HepG2 (cell line): ENCODE measurements around the gene ARMH3. TPM values are rescaled to one million over a fixed set of nuclear protein-coding genes. Genes with fewer than 3 reads are reported as not detected.

Experiments
- ATAC-seq: fragments of 200-7000 bp; cut with Tn5 transposase; 3 replicates; pipeline ENCODE4 v1.9.1; 2020; ENCODE audit warnings: mild to moderate bottlenecking, moderate library complexity
- BruUV-seq: library from RNA; stranded (reverse); fragments of 400-500 nt; replicated peaks from 2 replicates; lab custom pipeline; 2021; lab: Mats Ljungman, UMichigan
- CTCF ChIA-PET: fragments of 300-600 bp; formaldehyde crosslinking; extraction: SDS; loops from one replicate; lab custom pipeline; 2021; ENCODE audit warnings: low total read pairs, inconsistent platforms, low intra/inter-chr PET ratio; lab: Yijun Ruan, JAX
- POLR2A ChIA-PET: fragments of 350-600 bp; sonication (Branson Sonifier 250); formaldehyde crosslinking; loops from one replicate; lab custom pipeline; 2020; ENCODE audit warnings: antibody characterized with exemption, inconsistent platforms; lab: Yijun Ruan, JAX
- DNase-seq: peaks from one replicate; pipeline ENCODE4 v3.0.0-alpha.2; 2015; ENCODE audit warnings: low spot score
- FAIRE-seq: peaks from 3 replicates; lab custom pipeline; 2011; peaks lifted over from hg19 to GRCh38; lab: Jason Lieb, UNC
- H2AFZ ChIP-seq: one replicate; pipeline ENCODE4 v1.6.1; 2011; ENCODE audit warnings: low read length, inconsistent platforms
- H3K27ac ChIP-seq: fragments of 300-600 bp; 3 replicates; pipeline ENCODE4 v1.8.0; 2011; ENCODE audit warnings: mixed run types, mild to moderate bottlenecking, mixed read lengths, low read length, inconsistent platforms; ENCODE audit not compliant: insufficient read depth; ENCODE audit errors: extremely low read length
- H3K27me3 ChIP-seq, 2 experiments: fragments of 200-600 bp in 1 of 2; 2 replicates in 1 of 2; 3 replicates in 1 of 2; pipeline versions ENCODE4 v1.6.0 to v1.8.0; 2011; ENCODE audit warnings: low read length in 2 of 2, mild to moderate bottlenecking in 2 of 2, moderate library complexity in 2 of 2, inconsistent platforms in 1 of 2; ENCODE audit not compliant: insufficient read depth in 2 of 2, control insufficient read depth in 1 of 2
- H3K36me3 ChIP-seq, 2 experiments: fragments of 200-600 bp in 1 of 2; replicated peaks in 1 of 2; 2 replicates in 1 of 2; 3 replicates in 1 of 2; pipeline versions ENCODE4 v1.5.1 to v1.8.0; 2011; ENCODE audit warnings: low read length in 2 of 2, inconsistent platforms in 1 of 2; ENCODE audit not compliant: insufficient read depth in 2 of 2, control insufficient read depth in 1 of 2
- H3K4me1 ChIP-seq: 2 replicates; pipeline ENCODE4 v1.5.1; 2012; ENCODE audit warnings: low read length, inconsistent platforms; ENCODE audit not compliant: insufficient read depth
- H3K4me2 ChIP-seq: 2 replicates; pipeline ENCODE4 v1.6.0; 2011; ENCODE audit warnings: low read depth, low read length, inconsistent platforms
- H3K4me3 ChIP-seq, 3 experiments: fragments of 200-600 bp in 1 of 3; sonication (generic), shearing (Covaris generic) in 1 of 3; replicated peaks in 1 of 3; 2 replicates each; pipeline ENCODE4 v1.5.1; 2011 to 2016; ENCODE audit warnings: low read length in 3 of 3, inconsistent platforms in 2 of 3, low read depth in 2 of 3, mild to moderate bottlenecking in 2 of 3, control low read depth in 1 of 3, mixed read lengths in 1 of 3; ENCODE audit not compliant: insufficient read depth in 1 of 3
- H3K79me2 ChIP-seq: one replicate; pipeline ENCODE4 v1.6.1; 2011; ENCODE audit warnings: low read length, inconsistent platforms; ENCODE audit not compliant: insufficient read depth
- H3K9ac ChIP-seq: 2 replicates; pipeline ENCODE4 v1.6.0; 2011; ENCODE audit warnings: mild to moderate bottlenecking, low read depth, low read length, inconsistent platforms; ENCODE audit not compliant: insufficient read depth
- H3K9me3 ChIP-seq: 2 replicates; pipeline ENCODE4 v1.5.1; 2012; ENCODE audit warnings: mild to moderate bottlenecking, low read length
- H4K20me1 ChIP-seq: 2 replicates; pipeline ENCODE4 v1.6.0; 2011; ENCODE audit warnings: inconsistent platforms, mild to moderate bottlenecking, low read length, moderate library complexity; ENCODE audit not compliant: insufficient read depth
- ERF ChIP-seq: IDR thresholded peaks from 2 replicates; pipeline ENCODE4 v1.6.1; 2018; ENCODE audit warnings: missing biosample characterization, missing genetic modification reagents
- FOXP1 ChIP-seq, 2 experiments: fragments of 450-650 bp in 1 of 2; IDR thresholded peaks; 2 replicates each; pipeline ENCODE4 v1.6.1; 2017 to 2018; ENCODE audit warnings: antibody characterized with exemption in 1 of 2
- GABPA ChIP-seq, 2 experiments: IDR thresholded peaks; 2 replicates each; pipeline ENCODE4 v1.6.1; 2011 to 2016; ENCODE audit warnings: low read depth in 2 of 2, low read length in 1 of 2, missing biosample characterization in 1 of 2, missing genetic modification characterization in 1 of 2
- GATAD2A ChIP-seq: IDR thresholded peaks from 2 replicates; pipeline ENCODE4 v1.6.1; 2016
- GTF3A ChIP-seq: sonication (generic); formaldehyde crosslinking; conservative IDR thresholded peaks from 2 replicates; pipeline ENCODE4 v1.4.0; 2020; ENCODE audit warnings: mild to moderate bottlenecking, missing genetic modification reagents
- NCOA5 ChIP-seq: sonication (generic); formaldehyde crosslinking; IDR thresholded peaks from 2 replicates; pipeline ENCODE4 v1.4.0; 2020; ENCODE audit warnings: missing genetic modification reagents
- SCMH1 ChIP-seq: sonication (generic); formaldehyde crosslinking; IDR thresholded peaks from 2 replicates; pipeline ENCODE4 v1.9.0; 2021; ENCODE audit warnings: missing genetic modification reagents, mild to moderate bottlenecking, borderline replicate concordance
- ZMAT3 ChIP-seq: sonication (generic); formaldehyde crosslinking; conservative IDR thresholded peaks from 2 replicates; pipeline ENCODE4 v1.7.0; 2021; ENCODE audit warnings: missing genetic modification reagents
- ZNF670 ChIP-seq: sonication (generic); formaldehyde crosslinking; IDR thresholded peaks from 2 replicates; pipeline ENCODE4 v1.8.0; 2022; ENCODE audit warnings: mild to moderate bottlenecking, missing genetic modification reagents, borderline replicate concordance
- WGBS: methylation state at CpG from one replicate; pipeline ENCODE4 v1.1.6; 2017; ENCODE audit warnings: low lambda C conversion rate; 5-methylcytosine and 5-hydroxymethylcytosine counted together
- in situ Hi-C: cut with HindIII; loops from 2 replicates; pipeline ENCODE4 v1.10.0; 2017; ENCODE audit warnings: low pct_unique_long_range_greater_than_20kb; ENCODE audit not compliant: extremely low pct_ligation_motif_present
- intact Hi-C: fragments of 100-400 bp; cut with micrococcal nuclease; formaldehyde crosslinking; loops from one replicate; pipeline ENCODE4 v1.10.0; 2022; ENCODE audit not compliant: unreplicated experiment
- polyA plus RNA-seq, 8 experiments: library from polyadenylated mRNA; depleted of rRNA in 3 of 8; stranded (reverse) in 7 of 8; unstranded in 1 of 8; fragments of >200 nt; fragmentation: Illumina TruSeq in 4 of 8; extraction: Trizol in 4 of 8; gene quantifications; 2 replicates each; pipeline versions ENCODE4 v1.2.1 to v1.2.3, GENCODE V29; 2011 to 2016; ENCODE audit warnings: low read depth in 4 of 8, missing spikeins in 1 of 8, mixed read lengths in 1 of 8; ENCODE audit not compliant: insufficient read depth in 1 of 8
- total RNA-seq, 5 experiments: library from RNA; depleted of rRNA; stranded (reverse); fragments of >200 nt; fragmentation: Illumina TruSeq; extraction: Trizol; gene quantifications; 2 replicates each; pipeline ENCODE4 v1.2.3, GENCODE V29; 2016; ENCODE audit warnings: low read depth in 1 of 5
- TF ChIP-seq, protein P1 (sequence below): sonication (generic); formaldehyde crosslinking; IDR thresholded peaks from 2 replicates; pipeline ENCODE4 v1.8.0; 2022; ENCODE audit warnings: missing genetic modification reagents, mild to moderate bottlenecking, borderline replicate concordance
- TF ChIP-seq, protein P2 (sequence below): sonication (generic); formaldehyde crosslinking; IDR thresholded peaks from 2 replicates; pipeline ENCODE4 v1.9.0; 2021; ENCODE audit warnings: missing genetic modification reagents, borderline replicate concordance

Gene ARMH3
- total and polyA plus RNA-seq, 2 of the 13 experiments (the other 11 are each of a cell fraction or from before 2014, with no cell fraction given) = 8.4 to 16.9 TPM

DNA sequence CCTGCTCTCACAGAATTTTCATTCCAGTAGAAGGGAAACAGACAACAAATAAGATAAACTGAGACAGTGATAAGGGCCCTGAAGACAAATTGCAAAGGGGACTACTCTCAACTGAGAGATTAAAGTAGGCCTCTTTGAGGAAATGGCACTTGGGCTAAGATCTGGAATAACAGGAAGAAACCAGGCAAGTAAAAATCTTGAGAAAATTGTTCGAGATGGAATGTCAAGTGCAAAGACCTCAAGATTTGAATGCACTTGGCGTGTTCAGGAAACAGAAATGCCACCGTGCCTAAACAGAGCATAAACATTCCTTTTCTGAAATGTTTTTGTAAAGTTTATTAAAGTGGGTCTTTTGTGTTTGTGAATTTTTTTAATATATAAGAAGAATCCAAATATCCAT lies 10.7 kb downstream of the ARMH3 start:
- TF ChIP-seq GABPA (IDR thresholded peaks at IDR 0.05; ENCODE audit: low read depth, low read length) = no peak
- TF ChIP-seq GABPA (CRISPR knock-in tag; IDR thresholded peaks at IDR 0.05; ENCODE audit: low read depth) = no peak
- no peak for TF ChIP-seq NCOA5 (CRISPR knock-in tag)
- no peak for TF ChIP-seq GTF3A
- TF ChIP-seq GATAD2A = no peak
- no peak for TF ChIP-seq ZMAT3 (CRISPR knock-in tag)
- no peak for TF ChIP-seq FOXP1 (IDR thresholded peaks at IDR 0.05)
- TF ChIP-seq FOXP1 (CRISPR knock-in tag; IDR thresholded peaks at IDR 0.05) = no peak
- no peak for TF ChIP-seq ERF (CRISPR knock-in tag)
- TF ChIP-seq, protein P1, sequence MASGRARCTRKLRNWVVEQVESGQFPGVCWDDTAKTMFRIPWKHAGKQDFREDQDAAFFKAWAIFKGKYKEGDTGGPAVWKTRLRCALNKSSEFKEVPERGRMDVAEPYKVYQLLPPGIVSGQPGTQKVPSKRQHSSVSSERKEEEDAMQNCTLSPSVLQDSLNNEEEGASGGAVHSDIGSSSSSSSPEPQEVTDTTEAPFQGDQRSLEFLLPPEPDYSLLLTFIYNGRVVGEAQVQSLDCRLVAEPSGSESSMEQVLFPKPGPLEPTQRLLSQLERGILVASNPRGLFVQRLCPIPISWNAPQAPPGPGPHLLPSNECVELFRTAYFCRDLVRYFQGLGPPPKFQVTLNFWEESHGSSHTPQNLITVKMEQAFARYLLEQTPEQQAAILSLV (CRISPR knock-in tag) = no peak
- TF ChIP-seq, protein P2, sequence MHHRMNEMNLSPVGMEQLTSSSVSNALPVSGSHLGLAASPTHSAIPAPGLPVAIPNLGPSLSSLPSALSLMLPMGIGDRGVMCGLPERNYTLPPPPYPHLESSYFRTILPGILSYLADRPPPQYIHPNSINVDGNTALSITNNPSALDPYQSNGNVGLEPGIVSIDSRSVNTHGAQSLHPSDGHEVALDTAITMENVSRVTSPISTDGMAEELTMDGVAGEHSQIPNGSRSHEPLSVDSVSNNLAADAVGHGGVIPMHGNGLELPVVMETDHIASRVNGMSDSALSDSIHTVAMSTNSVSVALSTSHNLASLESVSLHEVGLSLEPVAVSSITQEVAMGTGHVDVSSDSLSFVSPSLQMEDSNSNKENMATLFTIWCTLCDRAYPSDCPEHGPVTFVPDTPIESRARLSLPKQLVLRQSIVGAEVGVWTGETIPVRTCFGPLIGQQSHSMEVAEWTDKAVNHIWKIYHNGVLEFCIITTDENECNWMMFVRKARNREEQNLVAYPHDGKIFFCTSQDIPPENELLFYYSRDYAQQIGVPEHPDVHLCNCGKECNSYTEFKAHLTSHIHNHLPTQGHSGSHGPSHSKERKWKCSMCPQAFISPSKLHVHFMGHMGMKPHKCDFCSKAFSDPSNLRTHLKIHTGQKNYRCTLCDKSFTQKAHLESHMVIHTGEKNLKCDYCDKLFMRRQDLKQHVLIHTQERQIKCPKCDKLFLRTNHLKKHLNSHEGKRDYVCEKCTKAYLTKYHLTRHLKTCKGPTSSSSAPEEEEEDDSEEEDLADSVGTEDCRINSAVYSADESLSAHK (CRISPR knock-in tag) = no peak
- no peak for TF ChIP-seq SCMH1 (CRISPR knock-in tag)
- no peak for TF ChIP-seq ZNF670 (CRISPR knock-in tag)
- Histone ChIP-seq H3K27me3 (no peaks in the 10 kb centered on the region), H3K9ac (no peak overlapping the region), H3K27ac (no peak overlapping the region), H3K9me3 (no peaks in the 10 kb centered on the region), H2AFZ (no peak overlapping the region), H3K79me2 (peaks cover 49% of the 10 kb centered on the region), H3K4me1 (peaks cover 6% of the 10 kb centered on the region; the same call in 1 of the 2 replicates), H3K4me3 (no peak overlapping the region), H3K36me3 (no peaks in the 10 kb centered on the region; a peak in 1 of 5 replicates), H4K20me1 (peaks cover 4% of the 10 kb centered on the region; the same call in 1 of the 2 replicates), H3K4me2 (no peak overlapping the region)
- BruUV-seq = no TSS peak
- 97% methylated on average over 3 of the region's 3 CpGs for WGBS
- ATAC-seq (no peak), DNase-seq (no peak), FAIRE-seq (no peak)
- POLR2A ChIA-PET = interaction anchor here (0.8 to 1.4 kb wide), 2 partner anchors 9 to 12 kb away, joined by 3 to 5 read pairs; no protein-coding TSS in a partner anchor
- CTCF ChIA-PET = no interaction called here
- intact Hi-C loops = no loop called here
- in situ Hi-C loops = no loop called here
